IPS DF 4.7 (cell line): ENCODE measurements around the gene EPHA10.
"Not testable (repeated sequence)": the region's sequence is repeated elsewhere in the genome, so short reads cannot be mapped to it uniquely, and the experiment has no call there.

Source experiments
- DNase-seq: peaks from one replicate; pipeline ENCODE4 v3.0.0-alpha.2; 2013; ENCODE audit warnings: low spot score; ENCODE audit errors: extremely low read depth

The EPHA10 gene

GRCh38 chr1:37717631-37718030 is 47.3 kb downstream of the EPHA10 start:
- no peak for DNase-seq

GRCh38 chr1:37716321-37716720 is 48.6 kb downstream of the EPHA10 start:
- no peak for DNase-seq

- no peak for DNase-seq
Observed at GRCh38 chr1:37714689-37715088, 50.2 kb downstream of the EPHA10 start.

- DNase-seq, result no peak
Observed at GRCh38 chr1:37714226-37714625, 50.7 kb downstream of the EPHA10 start.

GRCh38 chr1:37708471-37708870 is 56.4 kb downstream of the EPHA10 start:
- DNase-seq, result no peak

GRCh38 chr1:37705399-37705798 is 59.5 kb downstream of the EPHA10 start:
- no peak for DNase-seq

GRCh38 chr1:37704966-37705365 is 60.0 kb downstream of the EPHA10 start:
- no peak for DNase-seq

GRCh38 chr1:37703061-37703460 is 61.9 kb downstream of the EPHA10 start:
- no peak for DNase-seq

- no peak for DNase-seq
Observed at GRCh38 chr1:37701051-37701450, 63.9 kb downstream of the EPHA10 start.

GRCh38 chr1:37699147-37699546 is 65.8 kb downstream of the EPHA10 start:
- no peak for DNase-seq

GRCh38 chr1:37697737-37698136 is 67.2 kb downstream of the EPHA10 start:
- no peak for DNase-seq

- no peak for DNase-seq
Observed at GRCh38 chr1:37697090-37697489, 67.8 kb downstream of the EPHA10 start.

- no peak for DNase-seq
Observed at GRCh38 chr1:37692834-37693175, 72.1 kb downstream of the EPHA10 start.

GRCh38 chr1:37692078-37692833 is 72.7 kb downstream of the EPHA10 start, which contains the start of gene CDCA8:
Gene CDCA8 (plus strand): TSS chr1:37692516. CDS start chr1:37692691, 175 bp downstream.
- peak; percentile 89 for DNase-seq

- DNase-seq, result no peak
Observed at GRCh38 chr1:37691497-37692077, 73.3 kb downstream of the EPHA10 start.

- DNase-seq, result no peak
Observed at GRCh38 chr1:37688926-37689325, 76.0 kb downstream of the EPHA10 start.

GRCh38 chr1:37687764-37688163 is 77.2 kb downstream of the EPHA10 start:
- DNase-seq, result not testable (repeated sequence)

GRCh38 chr1:37685722-37686121 is 79.2 kb downstream of the EPHA10 start:
- no peak for DNase-seq

- DNase-seq, result not testable (repeated sequence)
Observed at GRCh38 chr1:37684182-37684581, 80.7 kb downstream of the EPHA10 start.

- DNase-seq, result no peak
Observed at GRCh38 chr1:37682334-37682987, 82.5 kb downstream of the EPHA10 start.

GRCh38 chr1:37680933-37681332 is 84.0 kb downstream of the EPHA10 start:
- DNase-seq, result no peak

- no peak for DNase-seq
Observed at GRCh38 chr1:37677808-37678207, 87.1 kb downstream of the EPHA10 start.

GRCh38 chr1:37677143-37677439 is 87.8 kb downstream of the EPHA10 start:
- no peak for DNase-seq
